LNCaP clone FGC (cell line): ENCODE measurements around the gene C3orf20.

Experiments
- DNase-seq: peaks from one replicate; pipeline ENCODE4 v3.0.0-alpha.2; 2011; ENCODE audit warnings: low read depth
- H3K4me3 ChIP-seq: 2 replicates; pipeline ENCODE4 v1.5.1; 2011; ENCODE audit warnings: mild to moderate bottlenecking, low read depth, low read length, control low read depth
- TF ChIP-seq, protein P1 (sequence below): IDR thresholded peaks from 2 replicates; pipeline ENCODE4 v1.5.1; 2012; ENCODE audit warnings: mild to moderate bottlenecking; ENCODE audit not compliant: control insufficient read depth, insufficient read depth; ENCODE audit errors: extremely low read depth

The C3orf20 gene

GRCh38 chr3:14810070-14810791, 135.3 kb downstream of the C3orf20 start:
- no peak for DNase-seq
- TF ChIP-seq, protein P1, sequence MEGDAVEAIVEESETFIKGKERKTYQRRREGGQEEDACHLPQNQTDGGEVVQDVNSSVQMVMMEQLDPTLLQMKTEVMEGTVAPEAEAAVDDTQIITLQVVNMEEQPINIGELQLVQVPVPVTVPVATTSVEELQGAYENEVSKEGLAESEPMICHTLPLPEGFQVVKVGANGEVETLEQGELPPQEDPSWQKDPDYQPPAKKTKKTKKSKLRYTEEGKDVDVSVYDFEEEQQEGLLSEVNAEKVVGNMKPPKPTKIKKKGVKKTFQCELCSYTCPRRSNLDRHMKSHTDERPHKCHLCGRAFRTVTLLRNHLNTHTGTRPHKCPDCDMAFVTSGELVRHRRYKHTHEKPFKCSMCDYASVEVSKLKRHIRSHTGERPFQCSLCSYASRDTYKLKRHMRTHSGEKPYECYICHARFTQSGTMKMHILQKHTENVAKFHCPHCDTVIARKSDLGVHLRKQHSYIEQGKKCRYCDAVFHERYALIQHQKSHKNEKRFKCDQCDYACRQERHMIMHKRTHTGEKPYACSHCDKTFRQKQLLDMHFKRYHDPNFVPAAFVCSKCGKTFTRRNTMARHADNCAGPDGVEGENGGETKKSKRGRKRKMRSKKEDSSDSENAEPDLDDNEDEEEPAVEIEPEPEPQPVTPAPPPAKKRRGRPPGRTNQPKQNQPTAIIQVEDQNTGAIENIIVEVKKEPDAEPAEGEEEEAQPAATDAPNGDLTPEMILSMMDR: no peak
- no peak overlapping the region for H3K4me3 ChIP-seq

DNA sequence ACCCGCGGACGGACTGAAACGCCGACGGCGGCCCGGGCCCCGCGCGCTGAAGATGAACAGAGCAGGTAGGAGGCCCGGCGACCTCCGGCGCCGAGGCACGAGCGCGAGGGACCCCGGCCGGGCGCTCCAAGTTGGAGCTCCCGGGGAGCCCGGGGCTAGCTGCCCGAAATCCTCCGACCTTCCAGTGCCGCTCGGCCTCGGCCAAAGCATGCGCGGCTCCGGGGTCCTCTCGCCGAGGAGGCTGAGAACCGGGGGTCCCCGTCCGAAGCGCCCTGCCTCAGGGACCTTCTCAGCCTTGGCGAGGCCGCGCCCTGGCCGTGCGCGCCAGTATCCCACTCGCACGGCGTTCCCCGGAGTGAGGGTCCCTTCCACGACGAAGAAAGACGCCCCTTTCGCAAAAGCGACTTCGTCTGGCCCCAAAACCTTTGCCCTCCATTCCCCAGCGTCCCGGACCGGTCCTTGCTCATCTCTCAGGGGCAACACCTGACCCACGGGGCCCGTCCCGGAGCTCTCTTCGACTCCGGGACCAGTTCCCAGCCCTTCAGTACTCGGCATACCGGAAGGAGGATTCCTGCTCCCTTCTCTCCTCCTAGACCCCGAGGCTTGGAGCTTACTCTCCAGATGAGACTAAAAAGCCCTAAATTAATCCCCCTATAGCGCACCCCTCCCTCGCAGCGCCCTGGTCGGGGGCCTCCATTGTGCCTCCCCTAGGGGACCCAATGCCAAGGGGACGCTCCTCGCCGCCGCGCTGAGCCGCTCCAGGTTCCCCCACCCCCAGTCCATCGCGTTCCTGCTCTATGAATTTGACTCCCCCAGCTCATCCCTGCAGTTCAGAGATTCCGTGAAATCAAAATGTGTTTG, 136.1 kb downstream of the C3orf20 start:
- TF ChIP-seq, protein P1: no peak
- H3K4me3 ChIP-seq: no peak overlapping the region
- no peak for DNase-seq

DNA sequence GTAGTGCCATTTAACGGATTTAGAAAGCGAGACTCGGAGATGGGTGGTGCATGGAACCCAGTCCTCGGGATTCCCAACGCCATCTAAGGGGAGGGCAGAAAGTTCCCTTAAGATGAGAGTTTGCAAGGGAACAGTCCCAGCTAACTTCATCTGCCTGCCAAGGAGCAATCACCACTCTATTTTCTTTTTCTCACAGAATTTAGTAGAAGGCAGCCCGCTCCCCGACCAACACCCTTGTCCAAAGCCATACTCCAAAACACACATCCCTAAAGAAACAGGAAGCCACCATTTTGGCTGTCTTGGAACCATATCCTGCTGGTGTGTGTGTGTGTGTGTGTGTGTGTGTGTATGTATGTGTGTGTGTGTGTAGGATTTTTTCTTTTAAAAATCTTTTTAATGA, 136.7 kb downstream of the C3orf20 start:
- TF ChIP-seq, protein P1: no peak
- H3K4me3 ChIP-seq: no peak overlapping the region
- no peak for DNase-seq

DNA sequence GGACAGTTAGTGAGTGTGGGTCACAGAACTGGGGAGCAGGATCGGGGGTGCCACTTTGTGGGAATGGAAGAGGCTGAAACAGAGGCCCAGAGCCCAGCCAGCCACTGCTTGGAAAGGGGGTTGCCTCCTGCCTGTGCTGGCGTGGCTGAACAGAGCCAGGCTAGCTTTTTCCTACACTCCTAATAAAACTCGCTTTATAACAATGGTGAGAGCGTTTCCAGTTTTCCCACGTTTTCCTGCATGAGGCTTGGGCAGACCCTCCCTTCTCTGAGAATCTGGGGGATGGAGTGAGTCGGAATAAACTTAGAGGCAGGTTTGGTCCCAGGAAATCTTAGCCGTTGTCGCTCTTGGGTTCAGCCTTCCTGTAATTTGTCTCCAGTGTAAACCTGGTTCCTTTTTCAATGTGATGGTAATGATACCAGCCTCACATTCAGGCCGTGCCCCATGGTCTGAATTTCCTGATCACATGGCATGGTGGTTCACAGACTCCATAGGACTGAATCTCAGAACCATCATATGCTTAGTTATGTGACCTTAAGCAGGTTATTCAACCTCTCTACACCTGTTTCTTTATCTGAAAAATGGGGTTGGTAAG, 137.4 kb downstream of the C3orf20 start:
- H3K4me3 ChIP-seq: no peak overlapping the region
- TF ChIP-seq, protein P1: no peak
- DNase-seq: no peak

GRCh38 chr3:14814411-14814871, 139.5 kb downstream of the C3orf20 start:
- H3K4me3 ChIP-seq: no peak overlapping the region
- TF ChIP-seq, protein P1: no peak
- no peak for DNase-seq

- TF ChIP-seq, protein P1: no peak
- no peak overlapping the region for H3K4me3 ChIP-seq
- no peak for DNase-seq
Observed at GRCh38 chr3:14816359-14816758, 141.4 kb downstream of the C3orf20 start.
